Adrenal gland (tissue), 12 donors: ENCODE measurements around the gene PPP2R3C. TPM values are rescaled to one million over a fixed set of nuclear protein-coding genes. Genes with fewer than 3 reads are reported as not detected.
A peak's percentile ranks its signal among the peaks of the same experiment; 100 is the strongest.

Experiments
- DNase-seq, 7 donors: peaks; one replicate each; pipeline ENCODE4 v3.0.0-alpha.2; 2019 to 2020
- H3K27ac ChIP-seq, 5 donors: fragments of 200-600 bp; sonication (generic) in 4 of 5; 1 replicate in 3 of 5; 2 replicates in 2 of 5; pipeline versions ENCODE4 v1.5.1 to v1.8.0; 2016 to 2020; ENCODE audit warnings: mild to moderate bottlenecking in 1 of 5
- H3K27me3 ChIP-seq: fragments of 200-600 bp; 2 replicates; pipeline ENCODE4 v1.8.0; 2021
- H3K36me3 ChIP-seq, 2 donors: fragments of 200-600 bp; replicated peaks in 1 of 2; 1 replicate in 1 of 2; 2 replicates in 1 of 2; pipeline versions ENCODE4 v1.5.1 to v1.8.0; 2018 to 2022
- H3K4me1 ChIP-seq, 2 donors: fragments of 200-600 bp; replicated peaks in 1 of 2; 1 replicate in 1 of 2; 2 replicates in 1 of 2; pipeline versions ENCODE4 v1.5.1 to v1.8.0; 2018 to 2021
- H3K4me3 ChIP-seq, 4 donors: fragments of 200-600 bp; sonication (generic) in 3 of 4; one replicate each; pipeline ENCODE4 v1.5.1; 2016 to 2018
- H3K9me3 ChIP-seq, 3 donors: fragments of 200-600 bp; sonication (generic) in 1 of 3; replicated peaks in 1 of 3; 1 replicate in 2 of 3; 2 replicates in 1 of 3; pipeline versions ENCODE4 v1.5.1 to v1.8.0; 2016 to 2021
- POLR2A ChIP-seq, 2 donors: fragments of 450-650 bp; IDR thresholded peaks; one replicate each; pipeline ENCODE4 v1.6.1; 2017; ENCODE audit warnings: antibody characterized with exemption in 2 of 2, mild to moderate bottlenecking in 2 of 2, moderate library complexity in 1 of 2
- WGBS, 4 donors: extraction: QIAGEN DNeasy Blood & Tissue Kit in 2 of 4; methylation state at CpG; one replicate each; pipeline versions ENCODE4 v1.1.5 to v1.1.7; 2013 to 2017; 5-methylcytosine and 5-hydroxymethylcytosine counted together
- intact Hi-C, 2 donors: fragments of 100-400 bp; cut with DNase I; formaldehyde crosslinking; loops; one replicate each; pipeline versions ENCODE4 v1.14.1 to v1.15.0; 2022 to 2023
- polyA plus RNA-seq, 3 donors: library from polyadenylated mRNA; stranded (reverse); fragments of 200-250 nt in 2 of 3; fragments of 350-450 nt in 1 of 3; fragmentation: Illumina TruSeq in 1 of 3; extraction: RNeasy Lipid Tissue Mini Kit (QIAGEN cat#74804) in 1 of 3; gene quantifications; one replicate each; pipeline ENCODE4 v1.2.3, GENCODE V29; 2013 to 2014
- total RNA-seq, 9 donors: library from RNA; depleted of rRNA in 4 of 9; stranded (reverse); fragments of >200 nt in 4 of 9; fragments of 120-200 nt in 1 of 9; fragmentation: NEBNext Ultra II Directional in 1 of 9; extraction: Animal tissue kit (Norgen Biotek cat#: 25700) in 1 of 9; gene quantifications; one replicate each; pipeline versions ENCODE4 v1.1.0 to v1.2.4, GENCODE V29; 2013 to 2023
- TF ChIP-seq, protein P1 (sequence below), 6 experiments: fragments of 450-650 bp in 4 of 6; fragments of 200-600 bp in 2 of 6; sonication (generic) in 1 of 6; IDR thresholded peaks; 1 replicate in 5 of 6; 2 replicates in 1 of 6; pipeline versions ENCODE4 v1.5.1 to v1.8.0; 2016 to 2021; ENCODE audit warnings: antibody characterized with exemption in 6 of 6, mild to moderate bottlenecking in 2 of 6, moderate library complexity in 1 of 6
- donor health status: healthy with polysubstance abuse.
- donor health status: Bipolar disorder and iron deficiency.
- donor health status: DM: yes; HTN: yes; CAD: no.
- donor health status: DM: no; HTN: no; CAD: no.
- donor health status: DM: no; HTN: no; CAD: no.
- donor health status: DM: yes; HTN: yes; CAD: no.

Gene PPP2R3C
- total and polyA plus RNA-seq, 12 donors = 14.4 to 70.5 (median 31.5) TPM

DNA sequence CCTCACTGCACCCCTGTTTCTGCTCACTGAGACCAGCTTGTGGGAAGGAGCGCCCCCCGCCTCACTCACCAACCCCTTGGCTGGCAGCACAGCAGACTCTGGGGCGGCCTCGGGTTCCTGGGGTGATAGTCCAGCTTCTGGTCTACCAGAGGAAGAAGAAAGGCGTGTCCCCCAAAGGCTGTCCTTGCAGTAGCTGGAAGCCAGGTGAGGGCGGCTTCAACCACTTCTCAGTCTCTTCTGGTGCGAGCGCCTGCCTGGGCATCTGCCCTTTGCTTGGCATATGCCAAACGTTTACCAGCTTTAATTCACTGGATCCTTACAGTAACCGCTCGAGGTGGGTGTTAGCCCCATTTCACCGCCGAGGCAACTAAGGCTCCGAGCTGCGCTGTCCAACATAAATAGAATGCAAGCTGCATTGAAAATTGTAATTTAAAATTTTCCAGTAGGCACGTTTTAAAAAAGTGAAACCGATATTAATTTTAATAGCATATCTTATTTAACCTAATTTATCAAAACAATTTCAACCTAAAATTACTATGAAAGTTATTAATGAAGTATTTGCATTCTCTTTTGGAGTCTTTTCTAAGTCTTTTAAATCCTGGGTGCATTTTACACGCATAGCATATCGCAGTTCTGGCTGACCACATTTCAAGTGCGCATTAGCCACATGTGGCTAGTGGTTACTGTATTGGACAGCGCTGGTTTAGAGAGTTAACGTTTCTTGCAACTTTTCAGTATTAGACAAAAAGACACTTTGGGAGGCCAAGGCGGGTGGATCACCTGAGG, 74.8 kb downstream of the PPP2R3C start:
- Histone ChIP-seq H3K9me3 (no peaks in the 10 kb centered on the region), H3K4me3 (peak overlapping the region; percentile 69 to 96 (median 89)), H3K27ac (peak overlapping the region; percentile 92 to 99 (median 98)), H3K36me3 (no peaks in the 10 kb centered on the region), H3K4me1 (peaks cover 23 to 29% of the 10 kb centered on the region in 2 donors), H3K27me3 (no peaks in the 10 kb centered on the region)
- intact Hi-C loops = no loop called here
- TF ChIP-seq POLR2A (IDR thresholded peaks at IDR 0.05) = no peak
- TF ChIP-seq, protein P1, sequence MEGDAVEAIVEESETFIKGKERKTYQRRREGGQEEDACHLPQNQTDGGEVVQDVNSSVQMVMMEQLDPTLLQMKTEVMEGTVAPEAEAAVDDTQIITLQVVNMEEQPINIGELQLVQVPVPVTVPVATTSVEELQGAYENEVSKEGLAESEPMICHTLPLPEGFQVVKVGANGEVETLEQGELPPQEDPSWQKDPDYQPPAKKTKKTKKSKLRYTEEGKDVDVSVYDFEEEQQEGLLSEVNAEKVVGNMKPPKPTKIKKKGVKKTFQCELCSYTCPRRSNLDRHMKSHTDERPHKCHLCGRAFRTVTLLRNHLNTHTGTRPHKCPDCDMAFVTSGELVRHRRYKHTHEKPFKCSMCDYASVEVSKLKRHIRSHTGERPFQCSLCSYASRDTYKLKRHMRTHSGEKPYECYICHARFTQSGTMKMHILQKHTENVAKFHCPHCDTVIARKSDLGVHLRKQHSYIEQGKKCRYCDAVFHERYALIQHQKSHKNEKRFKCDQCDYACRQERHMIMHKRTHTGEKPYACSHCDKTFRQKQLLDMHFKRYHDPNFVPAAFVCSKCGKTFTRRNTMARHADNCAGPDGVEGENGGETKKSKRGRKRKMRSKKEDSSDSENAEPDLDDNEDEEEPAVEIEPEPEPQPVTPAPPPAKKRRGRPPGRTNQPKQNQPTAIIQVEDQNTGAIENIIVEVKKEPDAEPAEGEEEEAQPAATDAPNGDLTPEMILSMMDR (IDR thresholded peaks at IDR 0.05) = peak in 1 of 6 experiments; percentile 13
- WGBS, 4 donors = 27 to 39% (median 28%) methylated on average over 16 to 23 of the region's 23 CpGs
- peak in 6 of 7 donors; percentile 51 to 71 (median 62) for DNase-seq

DNA sequence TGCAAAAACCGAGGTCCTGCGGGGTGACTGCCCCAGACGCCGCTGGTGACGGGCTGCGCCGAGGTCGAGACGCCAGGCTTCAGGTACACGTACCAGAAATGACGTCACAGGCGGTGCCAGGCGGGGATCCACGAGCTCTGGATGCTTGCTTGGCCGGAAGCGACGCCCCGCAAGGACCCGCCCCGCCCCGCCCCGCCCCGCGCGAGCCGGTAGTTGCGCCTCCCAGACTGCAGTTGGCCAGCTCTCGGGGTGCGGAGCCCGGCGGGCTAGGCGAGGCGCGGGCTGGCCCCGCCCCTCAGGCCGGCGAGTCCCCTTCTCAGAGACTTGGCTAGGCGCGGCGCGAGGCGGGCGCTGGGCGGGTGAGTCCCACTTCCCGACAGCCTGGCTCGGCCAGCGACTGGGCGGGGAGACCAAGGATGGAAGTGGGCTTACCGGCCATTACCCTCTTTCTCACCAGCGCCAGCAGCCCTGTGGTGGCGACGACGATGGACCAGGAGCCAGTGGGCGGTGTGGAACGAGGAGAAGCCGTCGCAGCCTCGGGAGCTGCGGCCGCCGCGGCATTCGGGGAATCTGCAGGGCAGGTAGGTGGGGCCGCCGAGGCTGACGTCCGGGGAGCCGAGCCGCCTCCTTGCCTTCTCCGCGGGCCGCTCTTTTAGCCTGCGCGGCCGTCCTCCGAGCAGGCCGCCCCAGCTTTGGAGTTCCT, 75.6 kb downstream of the PPP2R3C start, which contains the start of gene FAM177A1:
Gene FAM177A1, plus strand, starts transcription at position 225 of the 703 bp plus-strand sequence. Its CDS starts 192 bp downstream, at position 417.
- peak within 1 kb of the TSS; percentile 92 to 99 (median 98) for H3K27ac ChIP-seq
- no peaks in the 10 kb centered on the region for H3K9me3 ChIP-seq
- no peaks in the 10 kb centered on the region for H3K36me3 ChIP-seq
- H3K27me3 ChIP-seq = no peaks in the 10 kb centered on the region
- peak within 1 kb of the TSS; percentile 69 to 96 (median 89) for H3K4me3 ChIP-seq
- TF ChIP-seq POLR2A (IDR thresholded peaks at IDR 0.05) = peak; percentile 93 to 98
- TF ChIP-seq, protein P1 (IDR thresholded peaks at IDR 0.05) = peak in 2 of 6 experiments; percentile 5 to 25
- intact Hi-C loops = no loop called here
- peaks cover 23 to 29% of the 10 kb centered on the region in 2 donors for H3K4me1 ChIP-seq
- DNase-seq = peak; percentile 99 to 100 (median 99)
- 0 to 33% (median 1%) methylated on average over 1 to 77 of the region's 77 CpGs for WGBS, 4 donors

DNA sequence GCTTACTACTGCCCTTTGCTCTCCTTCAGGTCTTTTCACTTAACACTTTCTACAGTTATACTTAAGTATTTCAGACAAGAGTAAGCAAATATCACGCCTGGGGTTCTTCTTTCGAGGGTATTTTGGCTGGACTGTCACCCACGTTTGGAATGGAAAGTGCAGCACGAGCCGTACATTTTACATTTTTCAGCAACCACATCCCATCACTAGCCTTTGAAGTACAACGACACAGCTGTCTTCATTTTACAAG, 76.1 kb downstream of the PPP2R3C start:
- 0 to 1% (median 0%) methylated on average over 5 to 6 of the region's 6 CpGs for WGBS, 4 donors
- Histone ChIP-seq H3K4me3 (peak overlapping the region; percentile 26 to 85 (median 70)), H3K36me3 (no peaks in the 10 kb centered on the region), H3K27ac (peak overlapping the region; percentile 75 to 99 (median 98)), H3K9me3 (no peaks in the 10 kb centered on the region), H3K4me1 (peaks cover 21 to 26% of the 10 kb centered on the region in 2 donors), H3K27me3 (no peaks in the 10 kb centered on the region)
- TF ChIP-seq POLR2A (IDR thresholded peaks at IDR 0.05) = no peak
- no peak for DNase-seq
- intact Hi-C loops = no loop called here

DNA sequence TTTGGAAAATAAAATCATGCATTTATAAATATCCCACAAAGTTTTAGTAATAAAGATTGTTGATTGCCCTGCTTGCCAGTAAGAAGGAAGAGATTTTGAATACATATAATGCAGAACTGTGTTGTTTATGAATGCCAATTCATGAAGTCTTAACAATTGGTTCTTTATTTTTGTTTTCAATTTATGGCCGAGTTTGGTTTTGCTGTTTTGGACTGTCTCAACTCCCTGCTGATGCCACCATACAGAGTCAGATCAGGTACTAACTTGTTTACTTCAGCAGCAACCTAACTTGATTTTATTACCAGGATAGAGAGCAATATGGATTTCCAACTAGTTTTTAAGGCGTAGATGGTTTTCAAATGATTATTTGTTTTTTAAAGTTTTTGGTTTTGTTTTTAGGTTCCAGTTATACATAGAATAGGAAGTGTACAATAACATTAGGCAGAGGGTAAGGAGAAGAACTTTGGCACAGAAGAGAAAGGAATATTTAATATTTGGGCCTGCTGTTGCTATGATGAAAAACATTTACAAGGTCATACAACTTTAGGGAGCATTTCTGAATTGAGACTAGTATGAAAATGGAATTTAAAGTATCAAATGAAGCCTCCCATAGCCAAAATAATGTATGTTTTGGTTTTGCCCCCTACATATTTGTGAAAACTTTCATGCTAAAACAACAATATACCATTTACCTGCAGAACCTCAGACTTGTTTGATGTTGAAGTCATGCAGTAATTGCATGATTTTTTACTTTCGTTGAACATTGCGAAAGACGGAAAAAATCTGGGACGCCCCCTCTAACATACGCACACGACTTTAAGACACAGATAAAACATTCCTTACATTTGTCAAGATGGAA, 76.6 kb downstream of the PPP2R3C start:
- Histone ChIP-seq H3K9me3 (no peaks in the 10 kb centered on the region), H3K27ac (peak overlapping the region; percentile 75 to 99 (median 98)), H3K4me3 (peak overlapping the region in 3 of 4 donors; percentile 26 to 85 (median 69)), H3K27me3 (no peaks in the 10 kb centered on the region), H3K4me1 (peaks cover 16 to 21% of the 10 kb centered on the region in 2 donors), H3K36me3 (no peaks in the 10 kb centered on the region)
- WGBS, 4 donors = 15 to 23% (median 20%) methylated on average over 8 of the region's 8 CpGs
- intact Hi-C loops = no loop called here
- DNase-seq = peak in 2 of 7 donors; percentile 12 to 21
- no peak for TF ChIP-seq POLR2A (IDR thresholded peaks at IDR 0.05)
- TF ChIP-seq, protein P1 (IDR thresholded peaks at IDR 0.05) = no peak
